Inflammatory macrophage (primary cell): ENCODE measurements around the gene ANO10.
"Not testable (repeated sequence)": the region's sequence is repeated elsewhere in the genome, so short reads cannot be mapped to it uniquely, and the experiment has no call there.

Source experiments
- DNase-seq, 2 donors: peaks; one replicate each; pipeline ENCODE4 v3.0.0-alpha.2; 2020 to 2022

Gene ANO10

DNA sequence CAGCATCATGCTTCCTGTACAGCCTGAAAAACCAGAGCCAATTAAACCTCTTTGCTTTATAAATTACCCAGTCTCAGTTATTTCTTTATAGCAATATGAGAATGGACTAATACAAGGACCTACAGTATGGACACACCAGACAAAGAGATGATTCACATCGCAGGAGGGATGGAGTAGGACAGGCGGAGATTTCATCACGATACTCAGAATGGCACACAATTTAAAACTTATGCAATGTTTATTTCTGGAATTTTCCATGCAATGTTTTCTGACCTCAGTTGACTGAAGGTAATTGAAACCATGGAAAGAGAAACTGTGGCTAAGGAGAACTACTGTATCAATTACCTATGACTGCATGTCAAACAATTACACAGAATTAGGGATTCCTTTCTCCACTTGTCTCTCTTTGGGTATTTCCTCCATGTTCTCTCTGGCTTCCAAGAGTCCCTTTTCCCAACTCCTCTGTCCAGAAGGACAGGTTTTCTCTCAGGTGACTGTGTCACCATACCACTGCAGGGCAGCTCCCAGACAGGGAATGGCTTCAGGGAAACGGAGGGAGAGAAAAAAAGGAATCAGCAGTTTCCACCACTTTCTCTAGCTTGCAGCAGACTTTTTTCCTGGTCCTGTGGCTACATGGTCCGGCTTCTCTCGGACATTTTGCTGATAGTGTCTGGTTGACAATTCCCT lies 3.0 kb upstream of the ANO10 start:
- DNase-seq = no peak

DNA sequence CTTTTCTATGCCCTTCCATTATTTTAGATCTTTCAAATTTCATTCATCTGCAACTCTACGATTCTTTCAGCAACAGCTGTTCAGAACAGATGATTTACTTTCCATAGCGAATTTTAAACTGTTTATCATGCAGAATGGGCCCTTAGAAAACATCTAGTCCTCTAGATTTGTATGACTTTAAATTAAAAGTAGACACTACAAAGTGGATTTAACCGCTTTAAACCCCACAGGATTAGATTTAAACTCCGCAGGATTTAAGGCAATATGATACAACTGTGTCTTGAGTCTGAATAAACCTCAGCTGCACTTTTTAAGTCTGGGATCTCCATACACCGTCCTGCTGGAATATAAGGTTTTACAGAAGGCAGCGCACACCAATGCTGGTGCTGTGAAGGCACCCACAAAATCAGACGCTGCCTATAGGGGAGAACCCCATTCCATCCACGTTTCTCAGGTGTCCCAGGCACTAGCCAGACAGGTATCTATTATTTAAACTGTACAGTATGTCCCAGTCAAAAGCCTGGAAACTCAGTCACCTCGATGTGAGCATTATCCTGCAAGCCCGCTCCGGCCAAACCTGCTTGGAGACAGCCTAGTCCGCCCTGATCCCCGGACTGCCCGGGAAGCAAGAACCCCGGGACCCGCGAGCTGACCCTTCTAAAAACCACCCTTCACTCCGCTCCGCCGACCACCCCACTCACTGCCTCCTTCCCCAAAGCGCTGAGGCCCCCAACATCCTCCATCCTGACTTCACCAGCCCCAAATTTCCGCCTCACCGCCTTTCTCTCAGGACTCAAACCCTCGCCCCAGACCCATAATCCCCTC lies 768 bp downstream of the ANO10 start:
- DNase-seq = no peak

DNA sequence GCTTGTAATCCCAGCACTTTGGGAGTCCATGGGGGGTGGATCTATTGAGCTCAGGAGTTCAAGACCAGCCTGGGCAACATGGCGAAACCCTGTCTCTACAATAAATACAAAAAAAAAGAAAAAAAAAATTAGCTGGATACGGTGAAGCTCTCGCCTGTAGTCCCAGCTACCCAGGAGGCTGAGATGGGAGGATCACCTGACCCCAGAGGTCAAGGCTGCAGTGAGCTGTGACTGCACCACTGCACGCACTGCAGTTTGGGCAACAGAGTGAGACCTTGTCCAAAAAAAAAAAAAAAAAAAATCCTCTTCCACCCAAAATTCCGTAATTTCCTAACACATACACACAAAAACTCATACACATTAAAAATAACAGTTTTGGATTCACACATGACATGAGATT lies 2.2 kb downstream of the ANO10 start:
- DNase-seq = no peak

DNA sequence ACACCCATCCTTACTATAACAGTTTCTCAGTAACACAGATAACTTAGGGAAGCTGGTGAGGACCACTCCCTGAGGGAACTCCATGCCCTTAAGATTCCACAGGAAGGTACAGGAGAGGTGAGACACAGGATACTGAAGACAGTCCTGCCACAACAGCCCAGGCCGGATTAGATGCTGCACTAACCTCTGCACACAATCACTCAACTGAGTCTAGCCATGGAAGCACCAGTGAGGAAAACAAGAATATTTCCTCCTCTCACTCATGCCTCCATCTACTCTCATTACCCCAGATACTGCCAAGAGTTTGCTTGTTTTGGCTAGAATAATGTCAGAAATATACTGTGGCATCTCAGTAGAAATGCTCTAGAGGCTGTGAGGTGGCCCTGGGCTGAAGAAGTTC lies 3.7 kb downstream of the ANO10 start:
- no peak for DNase-seq

GRCh38 chr3:43616034-43616433 lies 5.8 kb downstream of the ANO10 start:
- no peak for DNase-seq

- DNase-seq = no peak
These were observed 6.7 kb downstream of the ANO10 start for GRCh38 chr3:43615133-43615532.

GRCh38 chr3:43613976-43614375 lies 7.8 kb downstream of the ANO10 start:
- no peak for DNase-seq

DNA sequence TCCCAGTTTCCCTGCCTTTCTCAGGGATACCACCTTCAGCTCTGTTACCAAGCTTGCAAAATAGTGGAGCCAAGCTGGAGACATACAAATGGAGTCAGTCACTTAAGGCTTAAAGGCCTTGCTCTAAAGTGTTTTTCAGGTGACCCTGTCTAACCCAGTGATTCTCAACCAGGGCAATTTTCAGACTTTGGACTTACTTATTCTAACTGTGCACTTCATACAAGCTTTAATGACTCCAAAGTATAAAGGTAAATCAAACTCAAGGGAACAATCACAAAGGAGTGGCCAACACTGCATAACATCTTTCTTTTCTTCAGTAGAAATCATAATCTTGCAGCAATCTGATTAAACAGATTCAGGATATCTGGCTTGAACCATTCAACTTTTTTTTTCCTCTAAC lies 9.4 kb downstream of the ANO10 start:
- DNase-seq = no peak

- DNase-seq = no peak
These were observed 12.4 kb downstream of the ANO10 start for GRCh38 chr3:43609406-43609805.

DNA sequence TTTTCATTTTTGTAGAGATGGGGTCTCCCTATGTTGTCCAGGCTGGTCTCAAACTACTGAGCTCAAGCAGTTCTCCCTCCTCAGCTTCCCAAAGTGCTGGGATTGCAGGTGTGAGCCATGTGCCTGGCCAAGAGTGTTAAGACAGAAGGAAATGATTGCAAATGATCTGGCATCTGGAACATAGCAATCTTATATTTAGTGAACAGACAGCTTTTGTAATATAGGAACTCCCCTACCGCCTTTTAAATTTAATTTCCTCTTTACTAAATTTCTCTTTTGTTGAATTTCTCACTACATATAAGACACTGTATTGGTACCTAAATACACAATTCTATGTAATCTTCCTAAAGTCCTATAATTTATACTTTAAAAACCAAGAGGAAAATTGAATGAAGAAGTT lies 13.1 kb downstream of the ANO10 start:
- DNase-seq = peak; percentile 24 to 46

DNA sequence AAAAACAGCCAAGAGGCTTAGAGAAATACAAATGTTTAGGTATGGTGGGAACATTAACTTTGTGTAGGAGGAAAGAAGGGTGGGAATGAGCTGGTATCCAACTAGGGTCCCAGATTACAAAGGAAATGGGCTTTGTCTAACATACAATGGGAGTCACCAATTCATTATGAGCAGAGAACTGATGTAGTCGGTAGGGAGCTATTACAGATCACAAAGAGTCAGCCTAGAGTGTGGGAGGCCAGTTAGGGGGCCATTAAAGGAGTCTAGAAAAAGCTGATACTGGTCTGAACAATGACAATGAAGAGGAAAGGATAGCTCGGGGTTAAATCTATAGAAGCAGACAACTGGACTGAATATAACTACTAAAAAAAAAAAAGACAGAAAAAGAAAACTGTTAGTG lies 15.5 kb downstream of the ANO10 start:
- no peak for DNase-seq

GRCh38 chr3:43599959-43600358 lies 21.9 kb downstream of the ANO10 start:
- DNase-seq = not testable (repeated sequence)

DNA sequence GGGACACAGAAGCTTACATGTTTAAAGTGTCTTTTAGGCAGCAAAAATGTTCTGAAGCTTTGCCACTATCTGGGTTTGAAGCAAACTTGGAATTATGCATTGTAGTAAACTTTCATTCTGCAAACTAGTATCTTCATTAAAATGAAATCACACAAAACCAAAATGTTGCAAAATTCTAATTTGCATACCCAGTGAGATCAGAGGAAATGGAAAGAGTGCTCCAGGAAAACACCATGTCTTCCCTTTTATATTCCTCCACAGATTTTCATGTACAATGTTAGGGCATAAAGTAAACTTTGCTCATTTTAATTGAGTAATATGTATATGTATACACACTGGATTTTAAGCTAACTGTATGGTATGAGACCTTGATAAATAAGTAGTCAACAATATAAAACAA lies 23.9 kb downstream of the ANO10 start:
- no peak for DNase-seq

DNA sequence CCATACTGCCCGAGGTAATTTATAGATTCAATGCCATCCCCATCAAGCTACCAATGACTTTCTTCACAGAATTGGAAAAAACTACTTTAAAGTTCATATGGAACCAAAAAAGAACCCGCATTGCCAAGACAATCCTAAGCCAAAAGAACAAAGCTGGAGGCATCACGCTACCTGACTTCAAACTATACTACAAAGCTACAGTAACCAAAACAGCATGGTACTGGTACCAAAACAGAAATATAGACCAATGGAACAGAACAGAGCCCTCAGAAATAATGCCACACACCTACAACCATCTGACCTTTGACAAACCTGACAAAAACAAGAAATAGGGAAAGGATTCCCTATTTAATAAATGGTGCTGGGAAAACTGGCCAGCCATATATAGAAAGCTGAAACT lies 25.6 kb downstream of the ANO10 start:
- not testable (repeated sequence) for DNase-seq

DNA sequence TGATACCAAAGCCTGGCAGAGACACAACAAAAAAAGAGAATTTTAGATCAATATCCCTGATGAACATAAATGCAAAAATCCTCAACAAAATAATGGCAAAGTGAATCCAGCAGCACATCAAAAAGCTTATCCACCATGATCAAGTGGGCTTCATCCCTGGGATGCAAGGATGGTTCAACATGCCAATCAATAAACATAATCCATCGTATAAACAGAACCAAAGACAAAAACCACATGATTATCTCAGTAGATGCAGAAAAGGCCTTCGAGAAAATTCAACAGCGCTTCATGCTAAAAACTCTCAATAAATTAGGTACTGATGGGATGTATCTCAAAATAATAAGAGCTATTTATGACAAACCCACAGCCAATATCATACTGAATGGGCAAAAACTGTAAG lies 26.5 kb downstream of the ANO10 start:
- not testable (repeated sequence) for DNase-seq

- not testable (repeated sequence) for DNase-seq
These were observed 28.2 kb downstream of the ANO10 start for GRCh38 chr3:43593588-43593987.

DNA sequence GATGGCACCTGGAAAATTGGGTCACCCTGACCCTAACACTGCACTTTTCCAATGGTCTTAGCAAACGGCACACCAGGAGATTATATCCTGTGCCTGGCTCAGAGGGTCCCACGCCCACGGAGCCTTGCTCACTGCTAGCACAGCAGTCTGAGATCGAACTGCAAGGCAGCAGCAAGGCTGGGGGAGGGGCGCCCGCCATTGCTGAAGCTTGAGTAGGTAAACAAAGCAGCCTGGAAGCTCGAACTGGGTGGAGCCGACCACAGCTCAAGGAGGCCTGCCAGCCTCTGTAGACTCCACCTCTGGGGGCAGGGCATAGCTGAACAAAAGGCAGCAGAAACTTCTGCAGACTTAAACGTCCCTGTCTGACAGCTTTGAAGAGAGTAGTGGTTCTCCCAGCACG lies 29.9 kb downstream of the ANO10 start:
- not testable (repeated sequence) for DNase-seq

DNA sequence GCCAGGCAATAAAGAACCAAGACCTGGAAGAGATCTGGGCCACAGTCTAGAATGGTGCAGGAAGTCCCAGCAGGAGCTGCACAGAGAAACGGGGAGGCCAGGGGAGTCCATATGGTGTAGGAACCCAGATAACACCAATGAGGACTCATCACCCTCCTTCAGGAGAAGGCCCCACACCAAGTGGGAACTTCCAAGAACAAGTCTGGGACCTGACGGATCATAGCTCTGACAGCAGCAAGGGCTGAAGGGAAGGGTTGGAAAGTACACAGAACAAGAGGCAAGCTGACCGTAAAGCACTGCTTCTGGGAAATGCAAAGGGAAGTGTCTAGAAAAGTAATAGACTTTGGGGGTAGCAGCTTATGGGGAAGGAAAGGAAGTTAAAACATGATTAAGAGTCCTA lies 34.5 kb downstream of the ANO10 start:
- no peak for DNase-seq

GRCh38 chr3:43584043-43584826 lies 37.6 kb downstream of the ANO10 start:
- no peak for DNase-seq

GRCh38 chr3:43583481-43583880 lies 38.3 kb downstream of the ANO10 start:
- no peak for DNase-seq

DNA sequence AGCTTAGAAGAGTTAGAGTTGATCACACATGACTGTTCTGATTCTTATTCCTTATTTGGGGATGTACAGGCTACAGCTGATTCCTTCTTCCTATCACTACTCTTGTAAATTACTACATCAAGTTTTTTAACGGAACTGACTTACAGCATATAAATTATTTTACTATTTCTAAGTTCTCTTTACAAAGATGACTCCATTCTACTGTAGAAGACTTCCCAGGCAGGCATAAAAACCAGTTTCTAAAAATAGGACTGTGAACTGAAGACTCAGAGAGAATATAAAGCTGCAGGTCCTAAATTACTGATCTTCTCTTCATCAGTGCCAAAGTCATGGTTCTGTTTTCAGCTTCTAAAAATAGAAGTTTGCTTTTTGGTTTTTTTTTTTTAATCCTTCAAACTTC lies 38.9 kb downstream of the ANO10 start:
- peak in 1 of 2 donors; percentile 51 for DNase-seq

DNA sequence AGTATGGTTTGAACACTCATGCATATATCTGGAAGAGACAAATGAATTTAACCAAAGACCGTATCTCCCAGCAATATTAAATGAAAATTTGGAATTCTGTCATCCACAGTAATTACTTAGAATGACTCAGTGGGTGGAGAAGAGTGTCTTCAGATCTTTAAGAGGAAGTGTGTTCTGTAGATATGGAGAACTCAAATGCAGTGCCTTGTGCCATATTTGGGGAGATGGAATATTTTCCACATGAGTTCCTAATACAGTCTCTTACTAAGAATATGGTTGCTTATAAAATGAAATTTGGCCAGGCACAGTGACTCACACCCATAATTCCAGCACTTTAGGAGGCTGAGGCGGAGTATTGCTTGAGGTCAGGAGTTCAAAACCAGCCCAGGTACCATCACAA lies 40.5 kb downstream of the ANO10 start:
- peak; percentile 39 to 51 for DNase-seq

GRCh38 chr3:43580181-43580580 lies 41.6 kb downstream of the ANO10 start:
- DNase-seq = no peak
